Activated CD8-positive, alpha-beta memory T cell treated with anti-CD3 and anti-CD28 coated beads, Interleukin-2, amount 50 U/mL, for 4 hours (primary cell): ENCODE data around the gene KIRREL1.
A peak's percentile ranks its signal among the peaks of the same experiment; 100 is the strongest.

Source experiments
- DNase-seq: peaks from one replicate; pipeline ENCODE4 v3.0.0-alpha.2; 2020

KIRREL1 gene

GRCh38 chr1:157975228-157975950 lies 18.1 kb upstream of the KIRREL1 start:
- no peak for DNase-seq

DNA sequence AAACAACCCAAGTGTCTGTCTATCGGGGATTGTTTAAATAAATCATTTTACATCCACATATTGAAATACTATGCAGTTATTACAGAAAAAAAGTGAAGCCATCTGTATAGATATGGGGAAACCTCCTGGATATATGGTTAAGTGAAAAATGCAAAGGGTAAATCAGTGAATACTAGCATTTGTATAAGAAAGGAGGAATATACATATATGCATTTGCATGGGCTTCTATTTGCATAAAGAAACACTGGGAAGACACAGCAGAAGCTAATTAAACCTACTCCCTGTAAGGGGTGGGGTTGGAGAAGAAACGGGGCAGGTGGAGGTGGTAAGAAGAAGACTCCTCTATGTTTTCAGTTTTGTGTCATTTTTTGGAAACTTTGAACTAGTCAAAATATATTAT lies 16.6 kb upstream of the KIRREL1 start:
- no peak for DNase-seq

DNA sequence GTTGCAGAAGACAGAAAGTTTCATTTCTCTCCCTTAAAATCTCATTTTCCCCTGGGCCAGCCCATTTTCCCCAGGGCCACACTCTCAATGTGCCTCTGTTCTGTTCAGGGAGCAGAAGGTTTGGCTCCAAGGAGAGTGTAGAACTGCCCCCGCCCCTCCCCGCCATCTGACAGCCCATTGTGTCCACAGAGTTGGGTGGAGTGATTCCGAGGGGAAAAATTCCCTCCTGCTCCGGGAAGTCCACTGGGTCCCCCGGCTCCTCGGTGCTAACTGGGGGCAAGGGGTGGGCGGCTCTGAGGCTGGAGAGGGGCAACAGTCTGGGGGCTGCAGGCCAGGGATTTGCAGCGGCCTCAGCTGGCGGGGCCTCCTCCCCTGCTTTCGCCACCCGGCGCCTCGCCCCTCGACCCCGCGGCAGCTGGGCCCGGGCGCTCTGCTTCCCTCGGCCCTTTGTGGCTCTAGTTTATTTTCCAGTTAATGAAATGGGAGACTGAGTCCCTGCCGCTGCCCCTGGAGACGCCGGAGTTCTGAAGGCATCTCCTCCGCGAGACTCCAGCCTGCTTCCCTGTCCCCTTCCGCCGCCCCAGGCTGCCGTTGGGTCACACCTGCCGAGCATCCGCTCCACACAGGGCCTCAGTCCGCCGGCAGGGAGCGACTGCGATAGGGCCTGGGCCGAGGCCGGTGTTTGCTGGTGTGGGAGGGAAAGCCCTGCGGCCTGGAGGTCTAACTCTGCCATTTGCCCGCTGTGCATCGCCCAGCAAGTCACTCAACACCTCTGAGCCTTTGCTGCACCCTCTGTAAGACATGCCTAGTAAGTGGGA lies 14.7 kb upstream of the KIRREL1 start:
- DNase-seq: no peak

GRCh38 chr1:157982136-157982535 lies 11.3 kb upstream of the KIRREL1 start:
- DNase-seq: no peak

GRCh38 chr1:157983787-157984186 lies 9.7 kb upstream of the KIRREL1 start:
- no peak for DNase-seq

DNA sequence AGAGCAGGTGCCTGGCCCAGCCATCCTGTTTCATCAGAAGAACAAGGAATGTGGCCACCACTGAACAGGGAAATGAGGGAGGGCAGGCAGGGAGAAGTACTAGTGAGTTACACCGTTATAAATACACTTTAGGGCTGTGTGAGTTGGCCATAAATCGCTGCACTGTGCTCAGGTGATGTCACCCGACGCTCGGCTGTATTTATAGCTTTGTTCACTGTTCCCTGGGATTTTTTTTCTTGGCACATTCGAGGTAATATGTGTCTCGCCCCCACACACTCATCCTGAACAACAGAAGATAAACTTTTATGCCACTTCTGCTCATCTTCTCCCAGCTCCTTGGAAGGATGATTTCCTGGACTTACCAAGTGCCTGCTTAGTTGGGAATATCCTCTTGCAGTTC lies 9.0 kb upstream of the KIRREL1 start:
- DNase-seq: no peak

DNA sequence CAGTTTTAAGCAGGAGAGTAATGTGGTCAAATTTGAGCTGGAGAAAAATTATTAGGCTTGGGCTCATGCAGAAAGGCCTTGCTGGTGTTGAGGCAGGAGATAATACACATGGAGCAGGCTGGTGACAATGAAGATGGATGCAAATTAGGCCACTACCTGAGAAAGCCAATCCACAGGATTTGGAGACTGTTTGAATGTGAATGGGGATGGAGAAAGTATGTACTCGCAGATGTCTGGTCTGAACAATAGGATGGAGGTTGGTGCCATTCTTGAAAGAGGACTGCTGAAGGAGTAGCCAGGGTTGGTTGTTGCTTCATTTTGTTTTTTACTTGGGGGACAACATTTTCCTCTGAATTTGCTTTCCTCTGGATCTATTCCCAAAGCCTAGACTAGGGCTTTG lies 8.0 kb upstream of the KIRREL1 start:
- DNase-seq: no peak

DNA sequence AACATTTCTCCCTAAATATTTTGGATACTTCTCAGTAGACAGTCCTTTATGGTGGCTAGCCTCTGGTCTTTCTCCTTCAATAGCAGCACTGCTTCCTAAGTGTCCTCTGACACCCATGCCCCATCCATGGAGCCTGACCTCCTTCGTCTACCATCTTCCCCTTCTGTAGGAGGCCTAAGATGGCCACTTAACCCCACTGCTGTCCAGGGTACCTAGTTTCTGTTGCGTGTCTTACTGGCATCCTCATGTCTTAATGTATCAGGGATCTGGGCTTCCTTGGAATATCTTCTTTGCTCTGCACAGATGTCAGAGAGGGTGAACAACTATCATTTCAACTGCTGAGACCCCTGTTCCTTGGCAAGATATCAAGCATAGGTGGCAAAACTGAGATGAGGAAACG lies 5.4 kb upstream of the KIRREL1 start:
- no peak for DNase-seq

- DNase-seq: peak; percentile 31
Measured at GRCh38 chr1:157992031-157992832, 1.2 kb upstream of the KIRREL1 start.

GRCh38 chr1:157992833-157993146 lies 655 bp upstream of the KIRREL1 start:
- DNase-seq: no peak

DNA sequence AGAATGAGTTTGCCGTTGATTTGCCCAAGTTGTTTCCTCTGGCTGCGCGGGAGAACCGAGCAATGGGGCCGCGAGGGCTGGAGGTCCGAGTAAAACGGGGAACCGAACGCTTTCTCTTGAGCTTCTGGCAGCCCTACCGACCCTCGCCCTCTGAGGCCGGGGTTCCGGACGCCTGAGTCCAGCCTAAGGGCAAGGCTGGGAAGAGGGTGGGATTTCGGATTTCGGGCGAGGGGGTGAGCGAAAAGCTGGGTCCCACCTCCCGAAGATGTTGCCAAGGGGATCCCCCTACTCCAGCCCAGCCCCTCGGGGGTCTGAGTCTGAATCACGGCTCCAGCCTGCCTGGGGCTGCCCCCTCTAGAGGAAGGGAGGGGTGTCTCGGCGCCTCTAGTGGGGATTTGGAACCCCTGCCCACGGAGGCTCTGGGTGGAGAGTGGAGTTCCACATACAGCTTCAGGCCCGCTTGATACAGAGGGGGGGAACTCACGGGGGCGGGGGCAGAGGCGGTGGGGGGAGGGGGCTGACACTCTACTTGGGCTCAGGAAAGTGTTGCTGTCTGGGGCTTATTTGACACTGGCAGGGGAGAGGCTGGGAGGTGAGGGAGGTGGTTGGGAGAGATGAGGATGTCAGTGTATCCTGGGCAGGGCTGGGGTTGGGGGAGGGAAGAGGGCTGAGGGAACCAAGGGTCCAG lies 617 bp downstream of the KIRREL1 start:
- no peak for DNase-seq

GRCh38 chr1:157994704-157995582 lies 1.5 kb downstream of the KIRREL1 start:
- no peak for DNase-seq

DNA sequence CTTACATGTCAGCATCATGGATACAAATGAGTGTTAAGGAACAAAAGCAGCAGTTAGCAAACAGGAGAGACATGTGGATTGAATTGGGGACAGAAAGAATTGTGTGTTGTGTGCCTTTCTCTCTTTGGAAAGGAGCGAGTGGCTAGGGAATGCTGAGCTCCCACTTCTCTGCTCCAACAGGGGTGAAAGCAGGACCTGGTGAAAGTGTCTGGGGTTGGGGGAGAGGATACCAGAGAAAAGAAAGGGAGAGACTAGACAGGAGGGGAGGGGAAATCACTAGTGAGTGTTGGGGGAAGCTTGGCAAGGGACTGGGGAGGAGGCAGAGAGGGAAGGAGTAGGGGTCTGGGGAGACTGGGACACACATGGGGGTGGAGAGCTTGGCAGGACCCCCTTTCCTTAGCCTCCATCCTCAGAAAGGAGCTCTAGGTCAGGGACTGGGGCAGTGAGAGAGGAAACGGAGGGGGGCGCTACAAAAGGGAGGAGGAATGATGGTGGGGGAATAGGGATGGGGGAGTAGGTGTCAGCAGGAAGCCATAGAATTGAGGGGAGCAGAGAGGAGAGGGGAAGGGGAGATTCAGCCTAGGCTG lies 2.2 kb downstream of the KIRREL1 start:
- no peak for DNase-seq

DNA sequence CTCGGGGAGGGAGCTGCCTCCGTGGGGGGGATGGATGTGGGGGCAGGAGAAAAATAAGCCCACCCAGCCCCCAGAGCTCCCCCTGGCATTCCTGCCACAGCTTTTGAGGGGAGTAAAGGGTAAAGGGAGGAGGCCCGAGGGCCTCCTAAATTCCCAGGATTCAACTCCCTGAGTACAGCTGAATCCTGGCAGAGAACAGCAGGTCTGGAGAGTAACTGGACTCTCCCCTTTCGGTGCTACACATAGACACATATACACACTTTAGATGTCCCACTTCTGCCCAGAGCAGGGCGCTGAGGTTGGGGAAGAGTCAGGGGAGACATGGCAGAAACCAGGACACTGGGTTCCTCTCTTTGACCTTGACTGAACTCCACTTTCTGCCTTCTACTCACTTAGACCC lies 3.0 kb downstream of the KIRREL1 start:
- no peak for DNase-seq

- no peak for DNase-seq
Measured at GRCh38 chr1:158000507-158000906, 7.1 kb downstream of the KIRREL1 start.

DNA sequence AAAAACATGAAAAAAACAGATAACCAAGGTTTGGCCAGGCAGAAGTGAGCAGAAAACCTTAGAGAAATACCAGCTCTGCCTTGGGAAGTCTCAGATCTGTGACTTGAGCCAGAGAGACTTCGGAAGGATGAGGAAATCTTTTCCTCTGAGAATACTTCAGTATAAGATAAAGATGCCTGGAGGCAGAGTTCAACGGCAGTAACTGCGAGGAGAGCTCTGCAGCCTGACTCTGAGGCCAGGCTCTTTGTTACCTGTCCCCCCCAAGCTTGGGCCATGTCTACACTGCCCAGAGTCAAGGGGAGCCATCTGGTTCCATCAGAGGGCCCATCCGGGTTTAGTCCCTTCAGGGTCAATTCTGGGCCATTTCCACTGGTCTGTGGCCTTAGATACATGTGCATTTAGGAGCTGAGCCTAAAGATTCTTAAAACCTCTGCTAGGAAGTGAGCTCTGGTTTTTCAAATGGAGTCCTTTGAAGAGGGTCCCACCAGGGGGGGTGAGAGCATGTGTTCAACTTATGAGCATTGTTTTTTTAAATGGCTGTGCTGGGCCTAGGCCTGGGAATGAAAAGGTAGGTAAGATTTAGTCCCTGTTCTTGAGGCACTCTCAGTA lies 8.7 kb downstream of the KIRREL1 start:
- DNase-seq: no peak

DNA sequence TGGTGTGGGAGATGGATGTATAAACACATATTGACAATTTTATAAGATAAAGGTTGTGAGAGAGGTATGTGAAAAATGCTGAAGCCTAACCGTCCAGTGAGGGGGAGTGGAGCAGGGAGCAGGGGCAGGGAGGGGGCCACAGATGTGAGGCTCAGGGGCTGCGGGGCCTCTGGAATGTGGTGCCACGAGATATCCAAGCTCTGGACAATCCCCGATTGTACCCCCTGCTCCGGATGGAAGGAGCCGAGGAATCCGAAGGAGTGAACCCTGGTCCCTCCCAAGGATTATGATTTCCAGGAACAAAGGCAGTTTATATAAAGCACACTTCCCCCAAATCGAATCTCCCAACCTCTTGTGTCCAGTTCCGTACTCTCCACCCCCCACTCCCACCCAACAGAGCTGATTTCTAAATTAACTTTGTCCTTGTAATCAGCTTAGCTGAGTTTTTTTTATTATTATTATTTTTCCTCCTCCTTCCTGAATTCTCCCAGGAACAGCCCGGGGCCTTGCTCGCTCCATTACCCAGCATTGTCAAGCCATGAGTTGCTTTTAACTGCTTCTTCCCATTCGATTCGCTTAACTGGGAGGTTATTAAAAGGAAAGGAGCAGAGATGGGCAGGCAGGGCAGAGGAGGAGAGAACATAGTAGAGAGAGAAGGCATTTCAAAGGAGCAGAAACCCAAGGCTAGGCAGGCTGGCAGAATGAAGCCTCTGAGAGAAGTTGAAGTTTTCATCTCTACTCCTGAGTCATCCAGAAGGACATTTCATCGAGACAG lies 9.4 kb downstream of the KIRREL1 start:
- DNase-seq: no peak

DNA sequence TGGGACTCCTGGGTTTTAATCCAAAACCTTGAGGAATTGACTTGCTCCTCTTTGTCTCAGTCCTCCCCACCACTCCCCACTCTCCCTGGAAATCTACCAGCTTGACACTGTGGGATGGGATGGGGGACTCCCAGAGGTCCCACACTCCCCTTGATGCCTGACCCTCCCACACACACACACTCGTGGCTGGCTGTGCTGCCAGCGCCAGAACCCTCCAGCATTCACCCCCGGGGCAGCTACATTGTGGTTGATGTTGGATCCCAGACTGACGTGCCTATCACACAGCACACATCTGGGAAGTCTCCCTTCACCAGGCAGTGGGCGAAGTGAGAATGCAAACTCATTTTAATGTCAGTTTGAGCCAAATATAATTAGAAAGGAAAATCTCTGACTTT lies 10.0 kb downstream of the KIRREL1 start:
- no peak for DNase-seq

DNA sequence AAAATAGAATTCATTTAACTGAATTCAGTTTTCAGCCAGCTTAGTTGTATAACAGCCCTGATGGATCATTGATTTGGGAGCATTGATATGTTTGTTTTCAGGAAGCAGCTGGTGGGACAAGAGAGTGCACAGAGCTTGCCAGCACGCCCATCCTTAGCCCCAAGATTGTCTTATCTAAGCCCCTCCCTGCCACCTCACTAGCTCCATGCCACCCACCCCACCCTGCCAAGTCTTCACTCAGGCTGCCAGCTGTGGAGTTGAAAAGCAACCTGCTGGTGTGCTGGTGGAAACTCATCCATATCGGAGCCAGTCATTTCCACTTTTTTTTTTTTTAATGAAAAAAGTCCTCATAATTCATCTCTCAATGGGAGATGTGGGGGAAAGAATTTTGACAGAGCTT lies 11.8 kb downstream of the KIRREL1 start:
- no peak for DNase-seq

DNA sequence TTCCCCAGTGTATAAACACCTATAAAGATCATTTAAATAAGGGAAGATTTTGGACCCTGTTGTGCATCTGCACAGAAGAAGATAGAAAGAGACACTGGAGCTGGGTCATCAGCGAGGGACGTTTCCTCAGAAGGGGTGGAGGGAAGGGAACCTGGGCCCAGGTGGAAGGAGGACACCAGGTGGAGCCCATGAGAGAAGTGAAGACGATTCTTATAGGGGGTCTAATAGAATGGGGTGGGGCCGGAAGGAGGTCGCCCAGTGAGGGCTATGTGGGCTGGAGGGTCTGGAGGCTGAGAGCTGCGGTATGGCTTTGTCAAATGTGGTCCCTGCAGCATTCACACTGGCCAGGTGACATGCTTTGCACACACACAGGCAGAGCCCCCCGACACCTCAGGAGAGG lies 13.7 kb downstream of the KIRREL1 start:
- DNase-seq: no peak
